Keratinocyte (primary cell): ENCODE measurements around the gene ULBP3. TPM values are rescaled to one million over a fixed set of nuclear protein-coding genes. Genes with fewer than 3 reads are reported as not detected.

ENCODE experiments used
- DNase-seq: peaks from one replicate; pipeline ENCODE4 v3.0.0-alpha.2; 2011; ENCODE audit warnings: low read depth, missing footprints, low spot score
- FAIRE-seq: peaks from 2 replicates; lab custom pipeline; 2011; peaks lifted over from hg19 to GRCh38; lab: Jason Lieb, UNC
- H2AFZ ChIP-seq: 2 replicates; pipeline ENCODE4 v1.6.0; 2012; ENCODE audit warnings: low read length, control low read depth, inconsistent platforms; ENCODE audit not compliant: control insufficient read depth
- H3K27ac ChIP-seq: 2 replicates; pipeline ENCODE4 v1.5.1; 2011; ENCODE audit warnings: low read length; ENCODE audit not compliant: control insufficient read depth, insufficient read depth
- H3K27me3 ChIP-seq: 3 replicates; pipeline ENCODE4 v1.6.0; 2011; ENCODE audit warnings: low read length; ENCODE audit not compliant: control insufficient read depth, insufficient read depth; ENCODE audit errors: extremely low read depth
- H3K36me3 ChIP-seq, 2 experiments: 2 replicates in 1 of 2; 3 replicates in 1 of 2; pipeline ENCODE4 v1.5.1; 2011; ENCODE audit warnings: low read length in 2 of 2, mild to moderate bottlenecking in 1 of 2; ENCODE audit not compliant: control insufficient read depth in 2 of 2, insufficient read depth in 2 of 2; ENCODE audit errors: extremely low read depth in 1 of 2
- H3K4me1 ChIP-seq: 3 replicates; pipeline ENCODE4 v1.5.1; 2011; ENCODE audit warnings: low read length; ENCODE audit not compliant: control insufficient read depth, insufficient read depth; ENCODE audit errors: extremely low read depth
- H3K4me2 ChIP-seq: 3 replicates; pipeline ENCODE4 v1.6.0; 2011; ENCODE audit warnings: low read depth, low read length; ENCODE audit not compliant: control insufficient read depth, insufficient read depth; ENCODE audit errors: extremely low read depth
- H3K4me3 ChIP-seq, 3 experiments: fragments of 200-600 bp in 1 of 3; sonication (generic) in 1 of 3; 2 replicates in 2 of 3; 3 replicates in 1 of 3; pipeline ENCODE4 v1.5.1; 2011 to 2016; ENCODE audit warnings: low read length in 3 of 3, mild to moderate bottlenecking in 3 of 3, control low read depth in 2 of 3, inconsistent platforms in 1 of 3, low read depth in 1 of 3, mixed read lengths in 1 of 3, mixed run types in 1 of 3, moderate library complexity in 1 of 3; ENCODE audit not compliant: control insufficient read depth in 2 of 3, insufficient read depth in 2 of 3; ENCODE audit errors: extremely low read depth in 1 of 3
- H3K79me2 ChIP-seq: 2 replicates; pipeline ENCODE4 v1.6.0; 2012; ENCODE audit warnings: low read length; ENCODE audit not compliant: control insufficient read depth, insufficient read depth
- H3K9ac ChIP-seq: 3 replicates; pipeline ENCODE4 v1.6.0; 2011; ENCODE audit warnings: low read length; ENCODE audit not compliant: control insufficient read depth, insufficient read depth; ENCODE audit errors: extremely low read depth
- H3K9me1 ChIP-seq: 3 replicates; pipeline ENCODE4 v1.6.0; 2011; ENCODE audit warnings: low read length; ENCODE audit not compliant: control insufficient read depth, insufficient read depth; ENCODE audit errors: extremely low read depth
- H3K9me3 ChIP-seq: 2 replicates; pipeline ENCODE4 v1.5.1; 2012; ENCODE audit warnings: low read depth, low read length; ENCODE audit not compliant: control insufficient read depth
- H4K20me1 ChIP-seq: 3 replicates; pipeline ENCODE4 v1.6.0; 2011; ENCODE audit warnings: low read length; ENCODE audit not compliant: control insufficient read depth, insufficient read depth; ENCODE audit errors: extremely low read depth
- CTCF ChIP-seq, 3 experiments: IDR thresholded peaks in 1 of 3; conservative IDR thresholded peaks in 1 of 3; optimal IDR thresholded peaks in 1 of 3; 2 replicates in 2 of 3; 3 replicates in 1 of 3; pipeline versions ENCODE3 to v1.5.1; 2011; ENCODE audit warnings: low read length in 3 of 3, mild to moderate bottlenecking in 3 of 3, moderate library complexity in 2 of 3, control low read depth in 1 of 3, inconsistent platforms in 1 of 3; ENCODE audit not compliant: insufficient read depth in 2 of 3; ENCODE audit errors: extremely low read depth in 1 of 3
- EZH2 ChIP-seq: IDR thresholded peaks from one replicate; pipeline ENCODE4 v1.6.1; 2012; ENCODE audit warnings: inconsistent platforms, mild to moderate bottlenecking, low read length, moderate library complexity
- dilution Hi-C: fragments of 300-500 bp; cut with MboI; formaldehyde crosslinking; loops from one replicate; pipeline ENCODE4 v1.7.0; 2020; ENCODE audit warnings: low sequenced_read_pairs; ENCODE audit not compliant: extremely low pct_ligation_motif_present
- polyA plus RNA-seq, 5 experiments: library from polyadenylated mRNA; depleted of rRNA in 3 of 5; stranded (reverse) in 3 of 5; stranded (forward) in 1 of 5; unstranded in 1 of 5; fragments of >200 nt; gene quantifications; 1 replicate in 1 of 5; 2 replicates in 3 of 5; 3 replicates in 1 of 5; pipeline versions ENCODE4 v1.2.1 to v1.2.3, GENCODE V29; 2011 to 2012; ENCODE audit warnings: missing spikeins in 2 of 5, low read depth in 1 of 5, low replicate concordance in 1 of 5

ULBP3 gene
- polyA plus RNA-seq, 1 donor (not counting 4 experiments of a cell fraction or from before 2014, with no cell fraction given) = 7.4 TPM

DNA sequence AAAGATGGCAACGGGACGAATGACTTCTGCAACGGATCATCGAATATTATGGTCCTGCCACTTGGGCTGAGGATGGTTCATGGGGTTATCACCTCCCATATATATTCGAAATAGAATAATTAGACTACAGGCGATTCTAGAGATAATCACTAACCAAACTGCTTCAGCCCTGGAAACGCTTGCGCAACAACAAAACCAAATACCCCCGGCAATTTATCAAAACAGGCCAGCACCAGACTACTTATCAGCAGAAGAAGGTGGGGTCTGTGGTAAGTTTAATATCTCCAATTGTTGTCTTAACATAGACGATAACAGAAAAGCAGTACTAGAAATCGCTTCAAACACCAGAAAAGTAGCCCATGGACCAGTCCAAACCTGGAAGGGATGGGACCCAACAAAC, 31.0 kb upstream of the ULBP3 start:
- no peaks in the 10 kb centered on the region for H3K27me3 ChIP-seq
- no peak overlapping the region for H2AFZ ChIP-seq
- H3K36me3 ChIP-seq = no peaks in the 10 kb centered on the region
- H3K9ac ChIP-seq = no peak overlapping the region
- H3K4me1 ChIP-seq = no peaks in the 10 kb centered on the region
- DNase-seq (no peak), FAIRE-seq (no peak)
- dilution Hi-C loops = no loop called here
- TF ChIP-seq CTCF (optimal IDR thresholded peaks at IDR 0.05 in 1 of 3, IDR thresholded peaks at IDR 0.05 in 1 of 3, conservative IDR thresholded peaks at IDR 0.05 in 1 of 3; ENCODE audit: extremely low read depth in 1 of 3, insufficient read depth in 2 of 3, low read length in 3 of 3) (no peak), EZH2 (no peak)
- no peaks in the 10 kb centered on the region for H3K79me2 ChIP-seq
- no peak overlapping the region for H3K4me2 ChIP-seq
- H3K4me3 ChIP-seq = no peak overlapping the region
- H3K27ac ChIP-seq = no peak overlapping the region
- no peaks in the 10 kb centered on the region for H4K20me1 ChIP-seq
- no peaks in the 10 kb centered on the region for H3K9me3 ChIP-seq
- no peaks in the 10 kb centered on the region for H3K9me1 ChIP-seq

- Histone ChIP-seq H3K79me2 (no peaks in the 10 kb centered on the region), H3K4me2 (no peak overlapping the region), H3K27ac (no peak overlapping the region), H3K36me3 (no peaks in the 10 kb centered on the region), H3K27me3 (no peaks in the 10 kb centered on the region), H3K9me3 (no peaks in the 10 kb centered on the region), H3K4me3 (no peak overlapping the region), H3K9me1 (no peaks in the 10 kb centered on the region), H2AFZ (no peak overlapping the region), H3K4me1 (no peaks in the 10 kb centered on the region), H3K9ac (no peak overlapping the region), H4K20me1 (no peaks in the 10 kb centered on the region)
- FAIRE-seq = no peak
- DNase-seq = no peak
- dilution Hi-C loops = no loop called here
- TF ChIP-seq EZH2 (no peak), CTCF (optimal IDR thresholded peaks at IDR 0.05 in 1 of 3, IDR thresholded peaks at IDR 0.05 in 1 of 3, conservative IDR thresholded peaks at IDR 0.05 in 1 of 3; ENCODE audit: extremely low read depth in 1 of 3, insufficient read depth in 2 of 3, low read length in 3 of 3) (no peak)
These were observed 30.6 kb upstream of the ULBP3 start for GRCh38 chr6:150099546-150099945.
